Urinary bladder (tissue), 4 donors: Measurements from ENCODE around the gene OR52D1. TPM values are rescaled to one million over a fixed set of nuclear protein-coding genes. Genes with fewer than 3 reads are reported as not detected.

ENCODE experiments used
- DNase-seq: peaks from one replicate; pipeline ENCODE4 v3.0.0-alpha.2; 2015; ENCODE audit errors: extremely low spot score
- H3K27ac ChIP-seq: one replicate; pipeline ENCODE4 v1.5.1; 2013; ENCODE audit warnings: low read depth, mild to moderate bottlenecking, moderate library complexity
- H3K36me3 ChIP-seq: one replicate; pipeline ENCODE4 v1.6.1; 2013; ENCODE audit warnings: mild to moderate bottlenecking, moderate library complexity; ENCODE audit not compliant: insufficient read depth
- H3K4me1 ChIP-seq: one replicate; pipeline ENCODE4 v1.6.1; 2013; ENCODE audit warnings: mild to moderate bottlenecking, moderate library complexity; ENCODE audit not compliant: insufficient read depth
- H3K4me3 ChIP-seq: one replicate; pipeline ENCODE4 v1.5.1; 2013; ENCODE audit warnings: low read depth, low read length
- WGBS: extraction: QIAGEN DNeasy Blood & Tissue Kit; methylation state at CpG from one replicate; pipeline ENCODE4 v1.1.7; 2013; 5-methylcytosine and 5-hydroxymethylcytosine counted together
- polyA plus RNA-seq: library from polyadenylated mRNA; stranded (reverse); fragments of 200-250 nt; gene quantifications from one replicate; pipeline ENCODE4 v1.2.3, GENCODE V29; 2013
- total RNA-seq: library from RNA; depleted of rRNA; stranded (reverse); fragments of >200 nt; gene quantifications from one replicate; pipeline ENCODE4 v1.2.3, GENCODE V29; 2014
- donor health status: healthy with polysubstance abuse.
- donor health status: healthy.

The OR52D1 gene
- total and polyA plus RNA-seq, 2 donors, result not detected

- H3K4me3 ChIP-seq, result no peak overlapping the region
- H3K36me3 ChIP-seq, result no peaks in the 10 kb centered on the region
- no peak for DNase-seq
- WGBS, result 42% methylated on average over 1 of the region's 1 CpG
- no peaks in the 10 kb centered on the region for H3K4me1 ChIP-seq
- H3K27ac ChIP-seq, result no peak overlapping the region
Observed at GRCh38 chr11:5528495-5528894, 40.0 kb downstream of the OR52D1 start.

GRCh38 chr11:5531053-5531831 is 42.8 kb downstream of the OR52D1 start:
- WGBS, result 64% methylated on average over 2 of the region's 2 CpGs
- no peak for DNase-seq
- H3K4me1 ChIP-seq, result no peaks in the 10 kb centered on the region

GRCh38 chr11:5534046-5534445 is 45.6 kb downstream of the OR52D1 start:
- H3K27ac ChIP-seq, result no peak overlapping the region
- no peaks in the 10 kb centered on the region for H3K36me3 ChIP-seq
- 77% methylated on average over 1 of the region's 1 CpG for WGBS
- no peak for DNase-seq
- H3K4me1 ChIP-seq, result no peaks in the 10 kb centered on the region
- H3K4me3 ChIP-seq, result no peak overlapping the region

More at GRCh38 chr11:5531053-5531831, 42.8 kb downstream of the OR52D1 start:
- Histone ChIP-seq H3K36me3 (no peaks in the 10 kb centered on the region), H3K4me3 (no peak overlapping the region), H3K27ac (no peak overlapping the region)

GRCh38 chr11:5536482-5536881 is 48.0 kb downstream of the OR52D1 start:
- Histone ChIP-seq H3K27ac (no peak overlapping the region), H3K4me1 (no peaks in the 10 kb centered on the region), H3K4me3 (no peak overlapping the region), H3K36me3 (no peaks in the 10 kb centered on the region)
- no peak for DNase-seq

Other genes starting within 250 kb of the OR52D1 start
- 39.3 TPM for gene HBG1, start 238.8 kb upstream of the OR52D1 start, total RNA-seq
- not detected for gene HBG1, start 238.8 kb upstream of the OR52D1 start, polyA plus RNA-seq
- gene HBG2, start 233.9 kb upstream of the OR52D1 start, total RNA-seq, result 2,457 TPM
- not detected for gene HBG2, start 233.9 kb upstream of the OR52D1 start, polyA plus RNA-seq
- gene HBE1, start 218.7 kb upstream of the OR52D1 start, total RNA-seq, result 3.0 TPM
- 0.18 TPM for gene HBE1, start 218.7 kb upstream of the OR52D1 start, polyA plus RNA-seq
- 2.0 TPM for gene OR51B4, start 186.7 kb upstream of the OR52D1 start, total RNA-seq
- not detected for gene OR51B4, start 186.7 kb upstream of the OR52D1 start, polyA plus RNA-seq
- 1.7 TPM for gene OR51B2, start 164.4 kb upstream of the OR52D1 start, total RNA-seq
- gene OR51B2, start 164.4 kb upstream of the OR52D1 start, polyA plus RNA-seq, result not detected
- 4.3 TPM for gene OR51B5, start 145.2 kb upstream of the OR52D1 start, total RNA-seq
- gene OR51B5, start 145.2 kb upstream of the OR52D1 start, polyA plus RNA-seq, result not detected
- not detected for gene OR51B6, start 137.2 kb upstream of the OR52D1 start, total RNA-seq
- not detected for gene OR51B6, start 137.2 kb upstream of the OR52D1 start, polyA plus RNA-seq
- gene OR51M1, start 104.9 kb upstream of the OR52D1 start, total RNA-seq, result not detected
- gene OR51M1, start 104.9 kb upstream of the OR52D1 start, polyA plus RNA-seq, result not detected
- not detected for gene OR51Q1, start 66.6 kb upstream of the OR52D1 start, total RNA-seq
- gene OR51Q1, start 66.6 kb upstream of the OR52D1 start, polyA plus RNA-seq, result not detected
- 0.63 TPM for gene OR51I1, start 47.2 kb upstream of the OR52D1 start, total RNA-seq
- gene OR51I1, start 47.2 kb upstream of the OR52D1 start, polyA plus RNA-seq, result not detected
- not detected for gene OR51I2, start 39.4 kb upstream of the OR52D1 start, total RNA-seq
- gene OR51I2, start 39.4 kb upstream of the OR52D1 start, polyA plus RNA-seq, result not detected
- gene UBQLN3, start 21.3 kb downstream of the OR52D1 start, total RNA-seq, result 0.58 TPM
- gene UBQLN3, start 21.3 kb downstream of the OR52D1 start, polyA plus RNA-seq, result not detected
- 0.85 TPM for gene UBQLNL, start 28.0 kb downstream of the OR52D1 start, total RNA-seq
- gene UBQLNL, start 28.0 kb downstream of the OR52D1 start, polyA plus RNA-seq, result 0.35 TPM
- gene OR52H1, start 59.9 kb downstream of the OR52D1 start, total RNA-seq, result 2.2 TPM
- not detected for gene OR52H1, start 59.9 kb downstream of the OR52D1 start, polyA plus RNA-seq
- not detected for gene OR52B6, start 92.2 kb downstream of the OR52D1 start, total RNA-seq
- not detected for gene OR52B6, start 92.2 kb downstream of the OR52D1 start, polyA plus RNA-seq
- gene TRIM6, start 108.0 kb downstream of the OR52D1 start, total RNA-seq, result 5.5 TPM
- 4.1 TPM for gene TRIM6, start 108.0 kb downstream of the OR52D1 start, polyA plus RNA-seq
- gene TRIM34, start 136.3 kb downstream of the OR52D1 start, total RNA-seq, result 17.1 TPM
- 6.1 TPM for gene TRIM34, start 136.3 kb downstream of the OR52D1 start, polyA plus RNA-seq
- gene TRIM5, start 196.4 kb downstream of the OR52D1 start, total RNA-seq, result 39.6 TPM
- gene TRIM5, start 196.4 kb downstream of the OR52D1 start, polyA plus RNA-seq, result 11.1 TPM
- gene TRIM22, start 201.1 kb downstream of the OR52D1 start, total RNA-seq, result 49.1 TPM
- gene TRIM22, start 201.1 kb downstream of the OR52D1 start, polyA plus RNA-seq, result 33.3 TPM
- gene OR56B1, start 247.8 kb downstream of the OR52D1 start, total RNA-seq, result 0.11 TPM
- gene OR56B1, start 247.8 kb downstream of the OR52D1 start, polyA plus RNA-seq, result not detected